ENCODE data around the gene NELFB. TPM values are rescaled to one million over a fixed set of nuclear protein-coding genes. Genes with fewer than 3 reads are reported as not detected.

The NELFB gene
- total RNA-seq, 1 experiment from 2014 or later, result 95.0 TPM

DNA sequence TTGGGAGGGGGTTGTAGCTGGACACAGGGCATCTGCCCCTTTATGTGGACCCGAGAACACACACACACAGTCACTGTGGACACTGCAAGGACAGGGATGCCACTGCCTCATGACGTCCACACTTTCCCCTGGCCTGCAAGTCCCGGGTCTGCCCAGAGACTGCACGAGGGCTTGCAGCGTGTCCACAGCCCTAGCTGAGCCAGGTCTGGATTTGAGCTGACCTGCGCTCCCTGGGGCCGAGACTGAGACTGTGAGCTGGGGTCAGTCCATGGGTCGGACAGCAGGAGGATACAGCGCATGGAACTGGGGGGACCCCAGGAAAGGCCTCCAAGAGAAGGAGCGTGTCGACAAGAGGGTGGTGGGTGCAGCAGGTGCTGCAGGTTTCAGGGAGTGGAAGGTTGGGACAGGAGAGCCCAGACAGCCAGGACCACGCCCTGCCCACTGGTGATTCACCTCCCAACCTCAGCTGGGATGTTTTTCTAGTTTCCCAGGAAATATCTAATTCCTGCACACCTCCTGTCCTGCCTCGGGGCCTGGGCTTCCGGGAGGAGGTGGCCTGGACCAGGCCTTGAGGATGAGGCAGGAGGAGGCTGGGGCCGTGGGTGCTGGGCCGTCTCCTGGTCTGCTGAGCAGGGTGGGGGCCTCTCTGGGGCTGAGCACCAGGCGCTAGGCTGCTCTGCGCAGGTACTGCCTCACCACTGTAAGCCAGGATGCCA lies 28.6 kb upstream of the NELFB start (continued):
- TF ChIP-seq, protein P1, sequence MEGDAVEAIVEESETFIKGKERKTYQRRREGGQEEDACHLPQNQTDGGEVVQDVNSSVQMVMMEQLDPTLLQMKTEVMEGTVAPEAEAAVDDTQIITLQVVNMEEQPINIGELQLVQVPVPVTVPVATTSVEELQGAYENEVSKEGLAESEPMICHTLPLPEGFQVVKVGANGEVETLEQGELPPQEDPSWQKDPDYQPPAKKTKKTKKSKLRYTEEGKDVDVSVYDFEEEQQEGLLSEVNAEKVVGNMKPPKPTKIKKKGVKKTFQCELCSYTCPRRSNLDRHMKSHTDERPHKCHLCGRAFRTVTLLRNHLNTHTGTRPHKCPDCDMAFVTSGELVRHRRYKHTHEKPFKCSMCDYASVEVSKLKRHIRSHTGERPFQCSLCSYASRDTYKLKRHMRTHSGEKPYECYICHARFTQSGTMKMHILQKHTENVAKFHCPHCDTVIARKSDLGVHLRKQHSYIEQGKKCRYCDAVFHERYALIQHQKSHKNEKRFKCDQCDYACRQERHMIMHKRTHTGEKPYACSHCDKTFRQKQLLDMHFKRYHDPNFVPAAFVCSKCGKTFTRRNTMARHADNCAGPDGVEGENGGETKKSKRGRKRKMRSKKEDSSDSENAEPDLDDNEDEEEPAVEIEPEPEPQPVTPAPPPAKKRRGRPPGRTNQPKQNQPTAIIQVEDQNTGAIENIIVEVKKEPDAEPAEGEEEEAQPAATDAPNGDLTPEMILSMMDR (IDR thresholded peaks at IDR 0.05), result no peak
- no peak for TF ChIP-seq EMX1 (CRISPR knock-in tag; IDR thresholded peaks at IDR 0.05)
- TF ChIP-seq, protein P2, sequence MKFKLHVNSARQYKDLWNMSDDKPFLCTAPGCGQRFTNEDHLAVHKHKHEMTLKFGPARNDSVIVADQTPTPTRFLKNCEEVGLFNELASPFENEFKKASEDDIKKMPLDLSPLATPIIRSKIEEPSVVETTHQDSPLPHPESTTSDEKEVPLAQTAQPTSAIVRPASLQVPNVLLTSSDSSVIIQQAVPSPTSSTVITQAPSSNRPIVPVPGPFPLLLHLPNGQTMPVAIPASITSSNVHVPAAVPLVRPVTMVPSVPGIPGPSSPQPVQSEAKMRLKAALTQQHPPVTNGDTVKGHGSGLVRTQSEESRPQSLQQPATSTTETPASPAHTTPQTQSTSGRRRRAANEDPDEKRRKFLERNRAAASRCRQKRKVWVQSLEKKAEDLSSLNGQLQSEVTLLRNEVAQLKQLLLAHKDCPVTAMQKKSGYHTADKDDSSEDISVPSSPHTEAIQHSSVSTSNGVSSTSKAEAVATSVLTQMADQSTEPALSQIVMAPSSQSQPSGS (CRISPR knock-in tag; IDR thresholded peaks at IDR 0.05; ENCODE audit: borderline replicate concordance, low read depth), result no peak

DNA sequence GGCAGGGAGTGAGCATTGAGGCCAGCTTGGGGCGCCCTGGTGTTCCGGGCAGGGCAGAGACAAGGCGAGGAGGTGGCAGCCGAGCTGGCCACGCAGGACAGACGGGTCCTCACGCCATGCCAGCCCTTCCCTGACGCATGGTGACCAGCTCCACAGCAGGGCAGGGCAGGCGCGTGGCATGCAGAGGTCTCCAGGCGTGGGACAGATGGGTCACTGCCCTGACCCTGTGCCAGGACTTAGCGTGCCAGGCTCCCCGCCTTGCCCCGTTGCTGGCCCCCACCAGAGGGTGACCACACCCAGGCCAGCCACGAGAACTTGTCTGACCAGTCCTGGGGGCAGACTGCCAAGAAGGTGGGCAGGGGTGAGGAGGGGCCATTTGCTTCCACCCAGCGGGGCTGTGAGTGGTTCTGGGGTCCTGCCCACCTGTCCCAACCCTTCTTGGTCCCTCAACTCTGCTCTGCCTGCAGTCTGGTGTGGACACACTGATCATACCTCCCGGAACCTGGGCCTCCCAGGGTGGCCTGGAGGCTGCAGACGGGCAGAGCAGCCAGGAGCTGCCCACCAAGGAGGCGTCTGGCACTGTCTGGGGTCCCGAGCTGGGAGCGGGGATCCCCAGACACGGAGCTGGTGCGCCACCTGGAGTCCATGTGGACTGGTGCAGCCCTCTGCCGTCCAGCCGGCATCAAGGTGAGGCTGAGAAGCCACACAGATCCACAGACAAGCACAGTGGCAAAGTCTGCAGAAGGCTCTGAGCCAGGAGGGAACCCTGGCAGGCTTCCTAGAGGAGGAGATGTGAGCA lies 27.9 kb upstream of the NELFB start, which contains the start of gene RNF224:
RNF224 (plus strand) TSS at position 449 of the 799 bp plus-strand sequence. CDS start 834 bp downstream, outside the sequence.
- H3K9me3 Mint-ChIP-seq, result no peaks in the 10 kb centered on the region
- no peaks in the 10 kb centered on the region for H3K27me3 Mint-ChIP-seq (ENCODE audit: low read depth)
- no peaks in the 10 kb centered on the region for H3K36me3 Mint-ChIP-seq
- peak; percentile 91 for DNase-seq (ENCODE audit: low spot score)
- TF ChIP-seq ELF4 (CRISPR knock-in tag; IDR thresholded peaks at IDR 0.05; ENCODE audit: low read depth), result no peak
- TF ChIP-seq, protein P1 (IDR thresholded peaks at IDR 0.05), result peak; percentile 85
- H3K4me3 Mint-ChIP-seq, result peak within 1 kb of the TSS; percentile 53
- ChIA-PET POLR2A (interaction anchor here (1.0 kb wide), 3 partner anchors 13 to 38 kb away, joined by 3 to 4 read pairs (median 3); partner anchors contain the start of genes SSNA1, TPRN and TUBB4B), CTCF (interaction anchor here (0.5 to 8.9 kb wide), 38 partner anchors 8 to 279 kb away, joined by 3 to 143 read pairs (median 6); partner anchors contain the start of genes ANAPC2, EXD3, LRRC26 and MAN1B1)
- no peak within 1 kb of the TSS; the same call in 1 of the 2 replicates for H3K27ac Mint-ChIP-seq
- peaks cover 3% of the 10 kb centered on the region for H3K4me1 Mint-ChIP-seq
- ATAC-seq, result peak; percentile 58

DNA sequence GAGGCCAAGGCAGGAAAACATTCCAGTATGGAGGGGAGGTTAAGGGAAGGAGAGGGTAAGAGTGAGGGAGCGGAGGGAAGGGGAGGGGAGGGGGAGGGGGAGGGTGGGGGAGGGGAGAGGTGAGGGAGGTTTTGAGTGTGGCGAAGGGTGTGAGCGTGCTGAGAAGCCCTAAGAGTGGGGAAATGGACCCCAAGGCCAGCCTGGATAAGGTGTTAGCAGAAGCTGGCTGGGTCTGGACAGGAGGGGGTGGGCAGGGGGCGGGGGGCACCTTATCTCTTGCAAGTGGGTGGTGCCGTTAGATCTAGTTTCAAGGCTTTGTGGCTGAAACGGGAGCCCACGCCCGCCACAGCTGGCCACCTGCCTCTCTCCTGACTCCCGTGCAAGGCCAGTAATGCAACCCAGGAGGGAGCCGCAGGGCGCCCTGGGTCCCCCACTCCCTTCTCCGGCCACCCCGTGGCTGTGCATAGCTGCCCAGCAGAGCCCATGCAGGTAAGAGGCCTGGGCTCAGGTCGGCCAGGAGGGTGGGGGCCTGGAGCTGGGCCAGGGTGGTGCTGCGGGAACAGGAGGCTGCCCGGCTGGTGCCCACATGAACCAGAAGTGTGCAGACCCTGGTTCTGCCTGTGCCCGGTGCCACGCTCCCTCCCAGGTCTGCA lies 27.1 kb upstream of the NELFB start:
- Mint-ChIP-seq H3K27ac (no peak overlapping the region), H3K9me3 (no peaks in the 10 kb centered on the region), H3K27me3 (ENCODE audit: low read depth) (no peaks in the 10 kb centered on the region), H3K4me3 (peak overlapping the region; percentile 53), H3K36me3 (no peaks in the 10 kb centered on the region), H3K4me1 (peaks cover 3% of the 10 kb centered on the region)
- ATAC-seq, result no peak
- CTCF ChIA-PET, result interaction anchor here (0.7 to 8.9 kb wide), 33 partner anchors 8 to 280 kb away, joined by 3 to 143 read pairs (median 6); partner anchors contain the start of genes ANAPC2, EXD3, LRRC26 and MAN1B1
- no peak for DNase-seq (ENCODE audit: low spot score)
- TF ChIP-seq, protein P3, sequence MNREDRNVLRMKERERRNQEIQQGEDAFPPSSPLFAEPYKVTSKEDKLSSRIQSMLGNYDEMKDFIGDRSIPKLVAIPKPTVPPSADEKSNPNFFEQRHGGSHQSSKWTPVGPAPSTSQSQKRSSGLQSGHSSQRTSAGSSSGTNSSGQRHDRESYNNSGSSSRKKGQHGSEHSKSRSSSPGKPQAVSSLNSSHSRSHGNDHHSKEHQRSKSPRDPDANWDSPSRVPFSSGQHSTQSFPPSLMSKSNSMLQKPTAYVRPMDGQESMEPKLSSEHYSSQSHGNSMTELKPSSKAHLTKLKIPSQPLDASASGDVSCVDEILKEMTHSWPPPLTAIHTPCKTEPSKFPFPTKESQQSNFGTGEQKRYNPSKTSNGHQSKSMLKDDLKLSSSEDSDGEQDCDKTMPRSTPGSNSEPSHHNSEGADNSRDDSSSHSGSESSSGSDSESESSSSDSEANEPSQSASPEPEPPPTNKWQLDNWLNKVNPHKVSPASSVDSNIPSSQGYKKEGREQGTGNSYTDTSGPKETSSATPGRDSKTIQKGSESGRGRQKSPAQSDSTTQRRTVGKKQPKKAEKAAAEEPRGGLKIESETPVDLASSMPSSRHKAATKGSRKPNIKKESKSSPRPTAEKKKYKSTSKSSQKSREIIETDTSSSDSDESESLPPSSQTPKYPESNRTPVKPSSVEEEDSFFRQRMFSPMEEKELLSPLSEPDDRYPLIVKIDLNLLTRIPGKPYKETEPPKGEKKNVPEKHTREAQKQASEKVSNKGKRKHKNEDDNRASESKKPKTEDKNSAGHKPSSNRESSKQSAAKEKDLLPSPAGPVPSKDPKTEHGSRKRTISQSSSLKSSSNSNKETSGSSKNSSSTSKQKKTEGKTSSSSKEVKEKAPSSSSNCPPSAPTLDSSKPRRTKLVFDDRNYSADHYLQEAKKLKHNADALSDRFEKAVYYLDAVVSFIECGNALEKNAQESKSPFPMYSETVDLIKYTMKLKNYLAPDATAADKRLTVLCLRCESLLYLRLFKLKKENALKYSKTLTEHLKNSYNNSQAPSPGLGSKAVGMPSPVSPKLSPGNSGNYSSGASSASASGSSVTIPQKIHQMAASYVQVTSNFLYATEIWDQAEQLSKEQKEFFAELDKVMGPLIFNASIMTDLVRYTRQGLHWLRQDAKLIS (CRISPR knock-in tag; IDR thresholded peaks at IDR 0.05; ENCODE audit: borderline replicate concordance), result no peak
- TF ChIP-seq SOX15 (CRISPR knock-in tag; IDR thresholded peaks at IDR 0.05) (no peak), FOXJ3 (CRISPR knock-in tag; IDR thresholded peaks at IDR 0.05; ENCODE audit: borderline replicate concordance) (no peak), ZNF396 (CRISPR knock-in tag; IDR thresholded peaks at IDR 0.05; ENCODE audit: borderline replicate concordance) (no peak)
- POLR2A ChIA-PET, result interaction anchor here (1.0 kb wide), 2 partner anchors 13 to 27 kb away, joined by 3 to 4 read pairs; partner anchors contain the start of genes TPRN and TUBB4B

All from WTC11 (cell line).